B cell (primary cell): ENCODE measurements around the gene SPEM3.

ENCODE experiments used
- CTCF ChIP-seq: fragments of 200-600 bp; IDR thresholded peaks from one replicate; pipeline ENCODE4 v1.8.0; 2022; ENCODE audit warnings: antibody characterized with exemption, mild to moderate bottlenecking
- EZH2 ChIP-seq: IDR thresholded peaks from 2 replicates; pipeline ENCODE4 v1.6.1; 2012; ENCODE audit warnings: borderline replicate concordance, low read depth, mild to moderate bottlenecking, moderate library complexity, low read length; ENCODE audit not compliant: insufficient read depth, poor library complexity, severe bottlenecking

- TF ChIP-seq CTCF: no peak
- peak; percentile 70 for TF ChIP-seq EZH2
Observed at GRCh38 chr17:7439462-7440112, 10.9 kb downstream of the SPEM3 start, which contains the start of gene FGF11.
